SU-DHL-6 (cell line): ENCODE results near the gene FERMT3.

Experiments used
- H2AFZ ChIP-seq: fragments of 200-600 bp; sonication (generic); 2 replicates; pipeline ENCODE4 v1.6.1; 2014; ENCODE audit warnings: low read depth, mild to moderate bottlenecking, moderate library complexity, mixed read lengths, antibody characterized with exemption, low read length; ENCODE audit not compliant: severe bottlenecking
- H3F3A ChIP-seq: fragments of 200-600 bp; shearing (Covaris generic); 2 replicates; pipeline ENCODE4 v1.6.0; 2016; ENCODE audit warnings: antibody characterized with exemption, mild to moderate bottlenecking; ENCODE audit not compliant: insufficient read depth
- H3K27ac ChIP-seq: fragments of 200-600 bp; sonication (generic); 2 replicates; pipeline ENCODE4 v1.5.1; 2016; ENCODE audit warnings: low read depth, mild to moderate bottlenecking, low read length, moderate library complexity, mixed read lengths
- H3K27me3 ChIP-seq: fragments of 200-600 bp; sonication (generic), shearing (Covaris generic); 2 replicates; pipeline ENCODE4 v1.6.0; 2014; ENCODE audit warnings: mild to moderate bottlenecking, low read length
- H3K36me3 ChIP-seq: fragments of 200-600 bp; sonication (generic); 2 replicates; pipeline ENCODE4 v1.6.1; 2014; ENCODE audit warnings: mild to moderate bottlenecking, low read length, mixed read lengths
- H3K4me2 ChIP-seq: fragments of 300-600, 200-600 bp; shearing (Covaris generic), sonication (generic); 2 replicates; pipeline ENCODE4 v1.6.0; 2014; ENCODE audit warnings: low read length, low read depth, mild to moderate bottlenecking; ENCODE audit not compliant: poor library complexity, severe bottlenecking
- H3K4me3 ChIP-seq: fragments of 200-600 bp; sonication (generic); 2 replicates; pipeline ENCODE4 v1.5.1; 2014; ENCODE audit warnings: antibody characterized with exemption, low read length, mild to moderate bottlenecking, mixed read lengths; ENCODE audit not compliant: insufficient read depth, poor library complexity, severe bottlenecking
- H3K79me2 ChIP-seq: fragments of 200-600 bp; sonication (generic); 2 replicates; pipeline ENCODE4 v1.6.1; 2014; ENCODE audit warnings: mild to moderate bottlenecking, low read length, moderate library complexity; ENCODE audit not compliant: insufficient read depth
- H3K9ac ChIP-seq: fragments of 200-600 bp; sonication (generic); 2 replicates; pipeline ENCODE4 v1.7.0; 2014; ENCODE audit warnings: mild to moderate bottlenecking, low read length
- H3K9me2 ChIP-seq: fragments of 200-600 bp; sonication (generic); replicated peaks from 2 replicates; pipeline ENCODE4 v1.6.1; 2014; ENCODE audit warnings: low read length; ENCODE audit not compliant: insufficient read depth
- H3K9me3 ChIP-seq: fragments of 200-600 bp; sonication (generic); 2 replicates; pipeline ENCODE4 v1.6.1; 2014; ENCODE audit warnings: low read length, mixed read lengths; ENCODE audit not compliant: insufficient read depth
- H4K20me1 ChIP-seq: fragments of 200-600 bp; sonication (generic); 2 replicates; pipeline ENCODE4 v1.6.1; 2014; ENCODE audit warnings: low read depth, mild to moderate bottlenecking, antibody characterized with exemption, low read length, moderate library complexity, mixed read lengths
- EZH2phosphoT487 ChIP-seq: fragments of 200-600 bp; sonication (generic), shearing (Covaris generic); conservative IDR thresholded peaks from 2 replicates; pipeline ENCODE4 v1.6.1; 2018; ENCODE audit warnings: mild to moderate bottlenecking, antibody characterized with exemption, low read length, moderate library complexity, mixed read lengths
- TF ChIP-seq, protein P1 (sequence below): fragments of 200-600 bp; sonication (generic); IDR thresholded peaks from one replicate; pipeline ENCODE4 v1.5.1; 2017; ENCODE audit warnings: antibody characterized with exemption, mild to moderate bottlenecking, low read length, moderate library complexity; ENCODE audit not compliant: insufficient read depth, poor library complexity, severe bottlenecking

The FERMT3 gene

DNA sequence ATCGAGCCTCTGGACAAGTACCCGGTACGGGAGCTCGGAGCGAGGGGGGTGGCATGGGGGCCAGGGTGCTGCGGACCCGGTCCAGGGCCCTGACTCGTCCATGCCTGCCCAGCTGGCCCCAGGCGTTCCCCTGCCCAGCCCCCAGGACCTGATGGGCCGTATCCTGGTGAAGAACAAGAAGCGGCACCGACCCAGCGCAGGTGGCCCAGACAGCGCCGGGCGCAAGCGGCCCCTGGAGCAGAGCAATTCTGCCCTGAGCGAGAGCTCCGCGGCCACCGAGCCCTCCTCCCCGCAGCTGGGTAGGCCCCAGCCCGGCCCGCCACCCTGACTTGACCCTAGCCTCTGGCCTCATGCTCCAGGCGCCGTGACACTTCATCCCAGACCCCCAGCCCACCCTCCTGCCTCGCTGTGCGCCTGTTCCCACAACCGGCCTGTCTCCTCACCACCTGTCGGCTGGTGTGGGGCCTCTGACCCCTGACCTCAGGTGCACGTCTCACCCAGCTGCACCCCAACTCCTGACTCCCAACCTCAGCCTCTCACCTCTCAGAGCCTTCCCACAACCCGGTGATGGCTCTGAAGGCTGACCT, 52.5 kb downstream of the FERMT3 start:
- H3K27ac ChIP-seq: no peak overlapping the region
- no peaks in the 10 kb centered on the region for H3K9me2 ChIP-seq
- no peaks in the 10 kb centered on the region for H3K9me3 ChIP-seq
- no peak overlapping the region for H3K4me2 ChIP-seq
- H3K36me3 ChIP-seq: no peaks in the 10 kb centered on the region
- H3K4me3 ChIP-seq: no peak overlapping the region
- no peaks in the 10 kb centered on the region for H3K79me2 ChIP-seq
- H3K9ac ChIP-seq: no peak overlapping the region
- H3K27me3 ChIP-seq: no peaks in the 10 kb centered on the region
- no peak overlapping the region for H2AFZ ChIP-seq
- no peaks in the 10 kb centered on the region for H4K20me1 ChIP-seq
- TF ChIP-seq, protein P1, sequence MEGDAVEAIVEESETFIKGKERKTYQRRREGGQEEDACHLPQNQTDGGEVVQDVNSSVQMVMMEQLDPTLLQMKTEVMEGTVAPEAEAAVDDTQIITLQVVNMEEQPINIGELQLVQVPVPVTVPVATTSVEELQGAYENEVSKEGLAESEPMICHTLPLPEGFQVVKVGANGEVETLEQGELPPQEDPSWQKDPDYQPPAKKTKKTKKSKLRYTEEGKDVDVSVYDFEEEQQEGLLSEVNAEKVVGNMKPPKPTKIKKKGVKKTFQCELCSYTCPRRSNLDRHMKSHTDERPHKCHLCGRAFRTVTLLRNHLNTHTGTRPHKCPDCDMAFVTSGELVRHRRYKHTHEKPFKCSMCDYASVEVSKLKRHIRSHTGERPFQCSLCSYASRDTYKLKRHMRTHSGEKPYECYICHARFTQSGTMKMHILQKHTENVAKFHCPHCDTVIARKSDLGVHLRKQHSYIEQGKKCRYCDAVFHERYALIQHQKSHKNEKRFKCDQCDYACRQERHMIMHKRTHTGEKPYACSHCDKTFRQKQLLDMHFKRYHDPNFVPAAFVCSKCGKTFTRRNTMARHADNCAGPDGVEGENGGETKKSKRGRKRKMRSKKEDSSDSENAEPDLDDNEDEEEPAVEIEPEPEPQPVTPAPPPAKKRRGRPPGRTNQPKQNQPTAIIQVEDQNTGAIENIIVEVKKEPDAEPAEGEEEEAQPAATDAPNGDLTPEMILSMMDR: no peak
- no peak for TF ChIP-seq EZH2phosphoT487
- H3F3A ChIP-seq: no peaks in the 10 kb centered on the region

- Histone ChIP-seq H4K20me1 (no peaks in the 10 kb centered on the region), H3K27me3 (no peaks in the 10 kb centered on the region), H3K79me2 (no peaks in the 10 kb centered on the region), H3K9ac (no peak overlapping the region), H3K4me2 (no peak overlapping the region), H3K36me3 (no peaks in the 10 kb centered on the region), H3K27ac (no peak overlapping the region), H2AFZ (no peak overlapping the region), H3K9me2 (no peaks in the 10 kb centered on the region), H3F3A (no peaks in the 10 kb centered on the region), H3K9me3 (no peaks in the 10 kb centered on the region), H3K4me3 (no peak overlapping the region)
- TF ChIP-seq, protein P1: no peak
- TF ChIP-seq EZH2phosphoT487: no peak
Observed at GRCh38 chr11:64259533-64260067, 53.1 kb downstream of the FERMT3 start.

- H3K9ac ChIP-seq: no peak overlapping the region
- H3K27me3 ChIP-seq: no peaks in the 10 kb centered on the region
- H3K9me2 ChIP-seq: no peaks in the 10 kb centered on the region
- no peak for TF ChIP-seq EZH2phosphoT487
- TF ChIP-seq, protein P1: no peak
- no peak overlapping the region for H3K27ac ChIP-seq
- H4K20me1 ChIP-seq: no peaks in the 10 kb centered on the region
- H3K36me3 ChIP-seq: no peaks in the 10 kb centered on the region
- H3K4me2 ChIP-seq: no peak overlapping the region
- H3K79me2 ChIP-seq: no peaks in the 10 kb centered on the region
- H3K9me3 ChIP-seq: no peaks in the 10 kb centered on the region
- H3F3A ChIP-seq: no peaks in the 10 kb centered on the region
- H2AFZ ChIP-seq: no peak overlapping the region
- no peak overlapping the region for H3K4me3 ChIP-seq
Observed at GRCh38 chr11:64260147-64260708, 53.7 kb downstream of the FERMT3 start.
